ENCODE results near the gene PTEN.

The PTEN gene

GRCh38 chr10:87882555-87883294, 19.3 kb downstream of the PTEN start:
- H3K4me1 ChIP-seq (ENCODE audit: insufficient read depth, low read length, poor library complexity, severe bottlenecking) = peaks cover 53% of the 10 kb centered on the region
- peaks cover 44% of the 10 kb centered on the region for H4K20me1 ChIP-seq (ENCODE audit: insufficient read depth, low read length, poor library complexity, severe bottlenecking)

DNA sequence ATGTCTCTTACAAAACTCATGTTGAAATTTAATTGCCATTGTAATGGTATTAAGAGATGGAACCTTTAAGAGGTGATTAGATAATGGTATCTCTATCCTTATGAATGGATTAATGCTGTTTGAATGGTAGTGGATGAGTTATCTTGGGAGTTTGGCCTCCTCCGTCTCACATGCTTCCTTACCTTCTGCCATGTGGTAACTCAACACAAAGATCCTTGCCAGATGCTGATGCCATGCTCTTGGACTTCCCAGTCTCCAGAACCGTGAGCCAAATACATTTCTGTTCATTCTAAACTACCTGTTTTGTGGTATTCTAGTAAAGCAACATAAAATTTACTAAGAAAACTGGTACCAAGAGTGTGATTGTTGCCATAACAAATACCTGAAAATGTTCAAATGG, 23.2 kb downstream of the PTEN start:
- no peak for TF ChIP-seq EZH2phosphoT487 (IDR thresholded peaks at IDR 0.05; ENCODE audit: borderline replicate concordance)
- TF ChIP-seq, protein P1, sequence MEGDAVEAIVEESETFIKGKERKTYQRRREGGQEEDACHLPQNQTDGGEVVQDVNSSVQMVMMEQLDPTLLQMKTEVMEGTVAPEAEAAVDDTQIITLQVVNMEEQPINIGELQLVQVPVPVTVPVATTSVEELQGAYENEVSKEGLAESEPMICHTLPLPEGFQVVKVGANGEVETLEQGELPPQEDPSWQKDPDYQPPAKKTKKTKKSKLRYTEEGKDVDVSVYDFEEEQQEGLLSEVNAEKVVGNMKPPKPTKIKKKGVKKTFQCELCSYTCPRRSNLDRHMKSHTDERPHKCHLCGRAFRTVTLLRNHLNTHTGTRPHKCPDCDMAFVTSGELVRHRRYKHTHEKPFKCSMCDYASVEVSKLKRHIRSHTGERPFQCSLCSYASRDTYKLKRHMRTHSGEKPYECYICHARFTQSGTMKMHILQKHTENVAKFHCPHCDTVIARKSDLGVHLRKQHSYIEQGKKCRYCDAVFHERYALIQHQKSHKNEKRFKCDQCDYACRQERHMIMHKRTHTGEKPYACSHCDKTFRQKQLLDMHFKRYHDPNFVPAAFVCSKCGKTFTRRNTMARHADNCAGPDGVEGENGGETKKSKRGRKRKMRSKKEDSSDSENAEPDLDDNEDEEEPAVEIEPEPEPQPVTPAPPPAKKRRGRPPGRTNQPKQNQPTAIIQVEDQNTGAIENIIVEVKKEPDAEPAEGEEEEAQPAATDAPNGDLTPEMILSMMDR (conservative IDR thresholded peaks at IDR 0.05; ENCODE audit: low read length) = no peak
- H3K36me3 ChIP-seq (ENCODE audit: insufficient read depth, low read length) = peaks cover 62% of the 10 kb centered on the region

More at GRCh38 chr10:87882555-87883294, 19.3 kb downstream of the PTEN start:
- H3K9me2 ChIP-seq (replicated peaks; ENCODE audit: low read depth, low read length) = no peaks in the 10 kb centered on the region
- no peak overlapping the region for H2AFZ ChIP-seq (ENCODE audit: low read length)
- H3K36me3 ChIP-seq (ENCODE audit: insufficient read depth, low read length) = peaks cover 41% of the 10 kb centered on the region
- peak overlapping the region; percentile 74 for H3K9ac ChIP-seq (ENCODE audit: low read depth, low read length, poor library complexity, severe bottlenecking)
- H3K4me3 ChIP-seq (ENCODE audit: low read length, poor library complexity, severe bottlenecking) = peak overlapping the region; percentile 68
- H3K27me3 ChIP-seq (ENCODE audit: insufficient read depth, low read length, poor library complexity, severe bottlenecking) = no peaks in the 10 kb centered on the region
- H3K9me3 ChIP-seq (ENCODE audit: insufficient read depth, low read depth, low read length) = peaks cover 25% of the 10 kb centered on the region
- no peak for TF ChIP-seq EZH2phosphoT487 (IDR thresholded peaks at IDR 0.05; ENCODE audit: borderline replicate concordance)
- TF ChIP-seq, protein P1 (conservative IDR thresholded peaks at IDR 0.05; ENCODE audit: low read length) = no peak
- peaks cover 15% of the 10 kb centered on the region; the same call in 1 of the 2 replicates for H3F3A ChIP-seq (ENCODE audit: low read depth)
- H3K4me2 ChIP-seq (ENCODE audit: low read depth, low read length, poor library complexity, severe bottlenecking) = peak overlapping the region; percentile 71
- H3K79me2 ChIP-seq (ENCODE audit: insufficient read depth, low read length) = peaks cover 96% of the 10 kb centered on the region

DNA sequence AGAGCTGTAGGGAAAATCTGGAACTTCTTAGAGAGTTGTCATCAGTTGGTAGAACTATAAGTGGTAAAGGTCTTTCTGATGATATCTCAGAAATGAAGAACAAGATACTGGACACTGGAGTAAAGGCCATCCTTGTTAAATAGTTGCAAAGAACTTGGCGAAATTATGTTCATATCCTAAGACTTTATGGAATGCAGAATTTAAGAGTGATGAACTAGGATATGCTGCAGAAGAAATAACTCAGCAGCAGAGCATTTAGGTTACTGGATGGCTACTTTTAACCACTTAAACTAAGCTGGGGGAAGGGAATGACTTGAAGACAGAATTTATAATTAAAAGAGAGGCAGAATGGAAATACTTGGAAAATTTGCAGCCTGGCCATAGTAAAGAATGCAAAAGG, 23.7 kb downstream of the PTEN start:
- Histone ChIP-seq H3K9me3 (ENCODE audit: insufficient read depth, low read depth, low read length) (peaks cover 25% of the 10 kb centered on the region), H3K4me3 (ENCODE audit: low read length, poor library complexity, severe bottlenecking) (no peak overlapping the region), H3K9me2 (replicated peaks; ENCODE audit: low read depth, low read length) (no peaks in the 10 kb centered on the region), H3K4me1 (ENCODE audit: insufficient read depth, low read length, poor library complexity, severe bottlenecking) (peaks cover 35% of the 10 kb centered on the region), H2AFZ (ENCODE audit: low read length) (no peak overlapping the region), H3K27me3 (ENCODE audit: insufficient read depth, low read length, poor library complexity, severe bottlenecking) (no peaks in the 10 kb centered on the region), H4K20me1 (ENCODE audit: insufficient read depth, low read length, poor library complexity, severe bottlenecking) (peaks cover 72% of the 10 kb centered on the region), H3K9ac (ENCODE audit: low read depth, low read length, poor library complexity, severe bottlenecking) (no peak overlapping the region), H3F3A (ENCODE audit: low read depth) (no peaks in the 10 kb centered on the region), H3K36me3 (ENCODE audit: insufficient read depth, low read length) (peaks cover 62% of the 10 kb centered on the region), H3K4me2 (ENCODE audit: low read depth, low read length, poor library complexity, severe bottlenecking) (peak overlapping the region; percentile 71), H3K79me2 (ENCODE audit: insufficient read depth, low read length) (peaks cover 100% of the 10 kb centered on the region)
- TF ChIP-seq EZH2phosphoT487 (IDR thresholded peaks at IDR 0.05; ENCODE audit: borderline replicate concordance) = no peak
- TF ChIP-seq, protein P1 (conservative IDR thresholded peaks at IDR 0.05; ENCODE audit: low read length) = no peak

More for the DNA sequence above, 23.2 kb downstream of the PTEN start:
- H3K9ac ChIP-seq (ENCODE audit: low read depth, low read length, poor library complexity, severe bottlenecking) = no peak overlapping the region
- no peaks in the 10 kb centered on the region for H3K9me2 ChIP-seq (replicated peaks; ENCODE audit: low read depth, low read length)
- peak overlapping the region; percentile 68 for H3K4me3 ChIP-seq (ENCODE audit: low read length, poor library complexity, severe bottlenecking)
- no peaks in the 10 kb centered on the region for H3K27me3 ChIP-seq (ENCODE audit: insufficient read depth, low read length, poor library complexity, severe bottlenecking)
- H3K4me2 ChIP-seq (ENCODE audit: low read depth, low read length, poor library complexity, severe bottlenecking) = peak overlapping the region; percentile 71
- H3K9me3 ChIP-seq (ENCODE audit: insufficient read depth, low read depth, low read length) = peaks cover 25% of the 10 kb centered on the region
- H3K79me2 ChIP-seq (ENCODE audit: insufficient read depth, low read length) = peaks cover 100% of the 10 kb centered on the region
- H2AFZ ChIP-seq (ENCODE audit: low read length) = no peak overlapping the region
- peaks cover 68% of the 10 kb centered on the region for H4K20me1 ChIP-seq (ENCODE audit: insufficient read depth, low read length, poor library complexity, severe bottlenecking)
- H3K4me1 ChIP-seq (ENCODE audit: insufficient read depth, low read length, poor library complexity, severe bottlenecking) = peaks cover 37% of the 10 kb centered on the region
- H3F3A ChIP-seq (ENCODE audit: low read depth) = no peaks in the 10 kb centered on the region
